Nephron progenitor cell (in vitro differentiated cells): Measurements from ENCODE around the gene ACAD8.
A peak's percentile ranks its signal among the peaks of the same experiment; 100 is the strongest.

ENCODE experiments used
- DNase-seq: peaks from one replicate; pipeline ENCODE4 v3.0.0; 2021
- H3K27ac Mint-ChIP-seq: 2 replicates; pipeline ENCODE4 v1.8.0; 2021; ENCODE audit warnings: mild to moderate bottlenecking, moderate library complexity, mixed read lengths
- H3K27me3 Mint-ChIP-seq: 2 replicates; pipeline ENCODE4 v1.8.0; 2021; ENCODE audit warnings: mild to moderate bottlenecking, low read depth, mixed read lengths; ENCODE audit not compliant: poor library complexity
- H3K36me3 Mint-ChIP-seq: 2 replicates; pipeline ENCODE4 v1.8.0; 2021; ENCODE audit warnings: low read depth, mixed read lengths
- H3K4me1 Mint-ChIP-seq: 2 replicates; pipeline ENCODE4 v1.8.0; 2021; ENCODE audit warnings: mixed read lengths
- H3K4me3 Mint-ChIP-seq: 2 replicates; pipeline ENCODE4 v1.8.0; 2021; ENCODE audit warnings: mild to moderate bottlenecking, moderate library complexity, mixed read lengths
- H3K9me3 Mint-ChIP-seq: 2 replicates; pipeline ENCODE4 v1.8.0; 2021; ENCODE audit warnings: mild to moderate bottlenecking, moderate library complexity, mixed read lengths
- CTCF ChIP-seq: fragments of 200-600 bp; sonication (generic); IDR thresholded peaks from 2 replicates; pipeline ENCODE4 v1.5.0; 2021; ENCODE audit warnings: antibody characterized with exemption

Gene ACAD8

GRCh38 chr11:134260503-134260902 lies 7.1 kb downstream of the ACAD8 start:
- TF ChIP-seq CTCF = no peak
- no peak overlapping the region for H3K27ac Mint-ChIP-seq
- no peaks in the 10 kb centered on the region for H3K9me3 Mint-ChIP-seq
- H3K4me1 Mint-ChIP-seq = no peaks in the 10 kb centered on the region
- H3K36me3 Mint-ChIP-seq = no peaks in the 10 kb centered on the region
- no peak for DNase-seq
- no peaks in the 10 kb centered on the region for H3K27me3 Mint-ChIP-seq
- no peak overlapping the region for H3K4me3 Mint-ChIP-seq

GRCh38 chr11:134260983-134261382 lies 7.6 kb downstream of the ACAD8 start:
- TF ChIP-seq CTCF = no peak
- Mint-ChIP-seq H3K9me3 (no peaks in the 10 kb centered on the region), H3K27ac (no peak overlapping the region), H3K4me3 (no peak overlapping the region), H3K36me3 (no peaks in the 10 kb centered on the region), H3K27me3 (no peaks in the 10 kb centered on the region), H3K4me1 (no peaks in the 10 kb centered on the region)
- DNase-seq = no peak

GRCh38 chr11:134261626-134262488 lies 8.5 kb downstream of the ACAD8 start:
- Mint-ChIP-seq H3K27me3 (no peaks in the 10 kb centered on the region), H3K9me3 (no peaks in the 10 kb centered on the region), H3K4me3 (no peak overlapping the region), H3K4me1 (peaks cover 8% of the 10 kb centered on the region), H3K27ac (no peak overlapping the region), H3K36me3 (no peaks in the 10 kb centered on the region)
- TF ChIP-seq CTCF = peak; percentile 50
- DNase-seq = peak; percentile 35

DNA sequence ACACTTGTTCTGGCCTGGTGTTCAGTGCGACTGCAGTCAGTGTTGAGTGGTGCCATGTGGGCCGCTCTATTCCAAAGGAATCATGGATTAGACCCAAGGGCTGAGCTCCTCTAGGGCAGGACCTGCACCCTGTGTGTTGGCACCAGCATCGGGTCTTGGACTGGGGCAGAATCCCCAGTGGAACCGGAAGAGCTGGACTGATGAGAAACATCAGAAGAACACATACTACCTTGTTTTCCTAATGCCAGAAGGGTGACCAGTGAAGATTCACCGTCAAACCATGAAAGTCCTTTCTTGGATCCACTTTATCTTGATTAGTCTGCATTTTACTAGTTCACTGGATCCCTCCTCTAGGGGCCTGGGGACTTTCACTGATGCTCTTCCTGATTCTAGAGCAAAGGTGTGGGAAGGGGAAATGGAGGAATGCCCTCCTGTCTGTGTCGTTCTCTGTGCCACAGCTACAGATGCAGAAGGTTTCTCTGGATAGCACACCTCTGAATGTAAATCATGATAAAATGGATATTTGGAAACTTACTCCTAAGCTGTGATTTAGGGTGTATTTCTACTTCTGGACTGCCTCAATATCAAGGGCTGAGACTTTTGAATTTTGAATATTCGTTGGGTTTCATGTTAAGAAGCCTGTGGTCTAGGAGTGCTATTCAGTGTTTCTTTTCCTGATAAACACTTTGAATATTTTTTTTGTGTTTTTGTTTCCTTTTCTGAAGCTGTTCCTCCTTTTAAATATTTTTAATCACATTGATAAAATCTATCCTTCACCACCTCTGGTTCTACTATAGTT lies 11.8 kb downstream of the ACAD8 start:
- no peaks in the 10 kb centered on the region for H3K36me3 Mint-ChIP-seq
- no peaks in the 10 kb centered on the region for H3K9me3 Mint-ChIP-seq
- peaks cover 25% of the 10 kb centered on the region for H3K4me1 Mint-ChIP-seq
- no peaks in the 10 kb centered on the region for H3K27me3 Mint-ChIP-seq
- DNase-seq = no peak
- TF ChIP-seq CTCF = no peak
- H3K4me3 Mint-ChIP-seq = no peak overlapping the region
- no peak overlapping the region for H3K27ac Mint-ChIP-seq

- DNase-seq = no peak
- Mint-ChIP-seq H3K36me3 (no peaks in the 10 kb centered on the region), H3K27me3 (peaks cover 7% of the 10 kb centered on the region), H3K27ac (no peak overlapping the region), H3K4me1 (peaks cover 25% of the 10 kb centered on the region), H3K9me3 (no peaks in the 10 kb centered on the region), H3K4me3 (no peak overlapping the region)
- no peak for TF ChIP-seq CTCF
Measured at GRCh38 chr11:134266440-134266839, 13.1 kb downstream of the ACAD8 start.
